CD4-positive, alpha-beta T cell treated with Interleukin-1 beta for 1 hour (primary cell): ENCODE data around the gene TMEM132C.

Experiments
- DNase-seq, 2 donors: peaks; one replicate each; pipeline ENCODE4 v3.0.0-alpha.2; 2020 to 2022

Gene TMEM132C

GRCh38 chr12:128290938-128291337 lies 24.0 kb downstream of the TMEM132C start:
- no peak for DNase-seq

GRCh38 chr12:128298091-128298748 lies 31.2 kb downstream of the TMEM132C start:
- DNase-seq = no peak

DNA sequence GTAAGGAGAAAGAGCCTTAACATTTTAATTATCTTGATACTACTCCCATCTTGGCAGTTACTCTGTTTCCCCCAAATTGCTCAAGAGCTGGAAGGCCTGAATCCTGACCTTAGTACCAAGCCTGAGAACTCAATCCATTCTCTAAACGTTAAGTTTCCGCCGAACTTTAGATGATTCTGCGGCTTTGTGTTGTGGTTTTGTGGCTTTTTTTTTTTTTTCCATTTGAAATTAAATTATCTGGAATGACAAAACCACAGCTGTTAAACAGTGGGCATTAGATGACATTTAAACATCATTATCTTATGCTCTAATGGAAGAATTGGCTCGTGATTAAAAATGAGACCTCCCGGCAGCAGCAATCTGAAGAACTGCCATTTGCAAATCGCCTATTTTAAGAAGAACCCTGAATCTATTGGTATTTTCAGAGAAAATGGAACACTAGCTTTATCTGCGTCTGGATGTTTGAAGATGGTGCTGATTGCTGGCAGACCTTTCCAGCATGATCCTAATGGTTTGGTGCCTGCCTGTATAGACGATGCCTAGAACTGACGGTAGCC lies 38.4 kb downstream of the TMEM132C start:
- no peak for DNase-seq

- DNase-seq = no peak
These were observed 40.8 kb downstream of the TMEM132C start for GRCh38 chr12:128307791-128308190.

DNA sequence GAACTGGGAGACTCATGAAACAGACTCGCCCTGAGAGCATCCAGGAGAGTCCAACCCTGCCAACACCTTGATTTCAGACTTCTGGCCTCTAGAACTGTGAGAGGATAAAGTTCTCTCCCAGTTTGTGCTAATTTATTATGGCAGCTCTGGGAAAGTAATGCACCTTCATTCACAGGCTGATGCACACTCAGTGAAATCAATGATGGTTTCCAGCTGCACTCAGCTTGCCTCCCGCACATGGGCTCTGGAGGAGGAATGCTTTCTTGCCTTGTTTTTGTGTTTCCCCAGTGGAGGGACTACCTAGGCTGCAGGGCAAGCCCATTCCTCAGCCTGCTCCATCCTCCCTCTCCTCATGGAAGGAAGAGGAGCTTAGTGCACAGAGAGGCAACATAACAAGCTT lies 45.7 kb downstream of the TMEM132C start:
- DNase-seq = no peak

GRCh38 chr12:128313931-128314330 lies 47.0 kb downstream of the TMEM132C start:
- DNase-seq = no peak

DNA sequence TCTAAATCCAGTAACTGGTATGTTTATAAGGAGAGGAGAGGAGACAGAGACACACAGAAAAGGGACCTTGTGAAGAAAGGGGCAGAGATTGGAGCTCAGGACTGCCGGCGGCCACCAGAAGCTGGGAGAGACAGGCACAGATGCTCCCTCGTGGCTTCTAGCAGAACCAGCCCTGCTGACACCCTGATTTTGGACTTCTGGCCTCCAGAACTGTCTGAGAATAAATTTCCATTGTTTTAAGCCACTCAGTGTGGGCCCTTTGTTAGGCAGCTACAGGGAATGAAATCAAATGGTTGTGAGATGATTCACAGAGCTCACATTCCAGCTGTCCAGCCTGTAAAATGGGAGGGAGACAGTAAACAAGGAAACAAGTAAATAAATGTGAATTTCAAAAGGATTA lies 47.6 kb downstream of the TMEM132C start:
- no peak for DNase-seq

- no peak for DNase-seq
These were observed 49.1 kb downstream of the TMEM132C start for GRCh38 chr12:128316078-128316477.

DNA sequence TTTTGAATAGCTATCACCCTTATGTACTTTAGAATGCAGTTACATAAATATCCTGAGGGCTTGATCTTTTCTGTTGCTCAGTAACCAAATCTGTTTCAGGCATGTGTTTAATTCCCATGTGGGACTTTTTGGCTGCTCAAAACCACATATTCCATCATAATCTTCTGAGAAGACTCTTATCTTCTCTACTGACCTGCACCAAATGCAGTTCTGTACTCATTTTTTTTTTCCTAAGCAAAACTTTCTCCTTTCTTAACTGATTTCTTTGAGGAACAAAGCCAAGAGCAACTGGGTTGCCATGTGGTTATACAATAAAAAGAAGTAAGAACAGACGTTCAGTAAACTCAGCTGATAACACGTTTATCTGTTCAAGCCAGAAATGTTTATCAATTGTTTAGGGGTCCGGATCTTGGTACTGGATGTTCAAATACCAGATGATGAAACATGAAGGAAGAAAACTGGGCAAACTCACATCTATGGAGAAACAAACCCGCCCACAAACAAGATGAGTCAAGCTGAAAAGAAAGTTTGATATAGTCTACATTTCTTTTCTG lies 50.1 kb downstream of the TMEM132C start:
- DNase-seq = no peak

DNA sequence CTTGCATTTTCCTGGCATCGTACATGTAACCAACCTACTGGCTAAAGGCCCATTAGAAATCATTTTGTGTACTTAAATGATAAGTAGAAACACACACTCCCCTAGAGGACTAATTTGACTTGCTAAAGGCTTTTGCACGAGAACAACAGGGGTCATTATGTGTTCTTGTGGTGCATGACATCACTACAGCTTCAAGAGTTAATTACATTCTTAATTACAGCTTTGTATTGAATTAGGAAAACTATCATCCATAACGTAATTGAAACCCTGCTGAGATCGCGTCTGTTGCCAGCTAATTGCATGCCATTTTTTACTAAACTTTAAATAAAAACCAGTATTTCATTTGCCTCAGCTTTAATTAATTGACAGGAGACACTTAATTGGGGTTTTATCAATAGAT lies 51.4 kb downstream of the TMEM132C start:
- no peak for DNase-seq

DNA sequence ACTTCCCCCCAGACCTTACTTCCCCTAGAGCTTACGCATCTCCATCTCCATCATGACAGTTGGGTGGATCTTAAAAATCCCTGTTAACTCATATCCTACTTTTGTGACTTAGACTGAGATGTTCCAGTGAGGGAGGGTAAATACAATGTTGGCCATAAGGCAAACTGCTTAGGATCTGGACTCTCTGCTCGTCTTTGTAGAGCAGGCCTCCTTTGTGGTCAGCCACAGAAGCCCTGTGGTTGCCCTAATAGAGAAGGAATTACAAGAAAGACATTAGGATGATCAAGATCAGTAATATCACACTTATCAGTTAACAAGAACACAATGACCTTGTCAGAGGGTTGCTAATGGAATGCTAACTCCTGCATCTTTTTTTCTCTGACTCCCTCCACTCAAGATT lies 52.0 kb downstream of the TMEM132C start:
- no peak for DNase-seq

GRCh38 chr12:128322341-128322740 lies 55.4 kb downstream of the TMEM132C start:
- DNase-seq = no peak

GRCh38 chr12:128323145-128323920 lies 56.4 kb downstream of the TMEM132C start:
- no peak for DNase-seq

DNA sequence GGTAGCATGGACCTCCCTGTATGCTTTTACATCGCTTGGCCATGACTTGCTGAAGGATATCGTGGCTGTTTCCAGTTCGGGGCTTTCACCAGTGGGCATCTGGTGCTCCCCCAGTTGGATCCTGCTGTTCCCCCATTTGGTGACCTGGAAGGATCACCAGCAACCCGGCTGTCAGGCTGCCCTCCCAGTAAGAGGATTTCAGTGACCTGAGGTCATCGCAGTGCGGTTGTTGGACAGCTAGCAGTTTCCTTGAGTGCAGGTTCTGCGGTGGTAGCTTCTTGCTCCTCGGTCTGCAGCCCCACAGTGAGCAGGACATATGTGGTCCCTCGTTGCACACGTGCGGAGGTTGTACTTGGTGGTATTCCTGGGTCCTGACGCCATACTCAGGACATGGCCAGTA lies 58.7 kb downstream of the TMEM132C start:
- DNase-seq = no peak

DNA sequence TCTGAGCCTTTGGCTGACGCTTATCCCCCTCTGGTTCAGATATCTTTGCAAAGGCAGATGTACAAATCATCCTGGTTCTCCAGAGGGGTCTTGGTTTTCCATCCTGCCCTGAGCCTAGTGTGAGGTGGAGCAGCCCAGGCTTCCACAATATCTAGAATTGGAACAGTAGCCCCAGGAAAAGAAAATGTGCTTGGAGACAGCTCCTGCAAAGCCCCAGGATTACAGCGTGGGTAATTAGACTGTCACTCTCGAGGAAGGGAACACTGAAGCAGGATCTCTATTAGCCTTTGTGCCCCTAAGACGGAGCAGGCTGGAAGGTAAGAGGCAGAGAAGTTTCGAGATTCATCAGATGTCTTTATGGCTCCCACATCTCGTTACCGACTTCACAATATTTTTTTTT lies 59.4 kb downstream of the TMEM132C start:
- DNase-seq = no peak

DNA sequence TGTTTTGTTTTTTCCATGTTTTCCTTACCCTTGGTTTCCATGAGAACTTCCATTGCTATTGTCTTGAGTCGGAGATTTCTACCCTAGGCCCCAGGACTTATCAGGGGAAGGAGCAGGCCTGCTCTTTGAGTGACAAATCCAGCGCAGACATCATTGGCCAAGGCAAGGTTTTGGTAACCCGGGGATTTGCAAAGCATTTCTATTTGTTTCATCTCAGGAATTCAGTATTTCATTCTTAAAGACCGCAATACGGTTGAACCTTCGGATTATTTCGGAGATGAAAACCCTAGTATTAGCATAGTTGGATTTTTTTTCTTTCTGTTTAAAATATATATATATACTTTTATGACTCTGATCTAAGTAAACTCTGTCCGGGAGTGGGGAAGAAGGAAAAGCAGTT lies 62.0 kb downstream of the TMEM132C start:
- DNase-seq = no peak

DNA sequence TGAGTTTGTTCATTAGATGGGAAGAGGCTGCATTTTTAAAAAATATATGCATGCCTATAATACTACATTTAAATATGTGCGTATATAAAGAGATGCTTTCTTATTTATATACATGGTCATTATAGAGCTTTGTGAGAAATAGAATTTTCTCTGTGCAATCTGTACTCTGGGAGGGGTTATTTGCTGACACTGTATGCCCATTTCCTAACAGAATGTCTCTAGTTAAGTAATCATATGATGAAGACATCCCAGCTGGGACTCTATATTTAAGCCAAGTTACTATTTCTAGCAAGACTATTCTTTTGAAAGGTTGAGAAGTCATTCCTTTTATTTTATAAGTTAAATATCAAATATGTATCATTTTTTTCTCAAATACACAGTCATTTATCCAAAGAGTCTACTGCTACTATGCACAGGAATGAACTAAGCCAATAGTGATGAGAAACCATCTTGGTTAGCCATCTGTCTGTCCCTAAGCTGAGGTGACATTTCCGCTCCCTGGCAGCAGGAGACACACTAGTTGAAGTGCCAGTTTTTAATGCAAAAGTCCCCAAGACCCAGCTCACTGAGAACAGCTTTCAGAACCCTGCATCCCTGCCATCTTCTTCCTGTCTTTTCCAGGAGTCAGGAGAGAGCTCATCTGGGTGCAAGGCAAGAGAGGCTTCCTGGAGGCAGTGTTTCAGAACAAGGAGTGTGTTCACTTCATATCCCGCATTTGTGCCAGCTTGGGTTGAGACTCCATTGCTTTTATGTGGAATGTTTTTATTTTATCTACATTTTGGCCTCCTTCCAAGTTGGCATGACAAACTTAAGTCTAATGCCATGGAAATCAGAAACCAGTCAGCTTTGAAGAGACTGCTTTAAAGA lies 69.5 kb downstream of the TMEM132C start:
- no peak for DNase-seq

- no peak for DNase-seq
These were observed 70.0 kb downstream of the TMEM132C start for GRCh38 chr12:128337071-128337345.

GRCh38 chr12:128337431-128338170 lies 70.6 kb downstream of the TMEM132C start:
- DNase-seq = no peak

DNA sequence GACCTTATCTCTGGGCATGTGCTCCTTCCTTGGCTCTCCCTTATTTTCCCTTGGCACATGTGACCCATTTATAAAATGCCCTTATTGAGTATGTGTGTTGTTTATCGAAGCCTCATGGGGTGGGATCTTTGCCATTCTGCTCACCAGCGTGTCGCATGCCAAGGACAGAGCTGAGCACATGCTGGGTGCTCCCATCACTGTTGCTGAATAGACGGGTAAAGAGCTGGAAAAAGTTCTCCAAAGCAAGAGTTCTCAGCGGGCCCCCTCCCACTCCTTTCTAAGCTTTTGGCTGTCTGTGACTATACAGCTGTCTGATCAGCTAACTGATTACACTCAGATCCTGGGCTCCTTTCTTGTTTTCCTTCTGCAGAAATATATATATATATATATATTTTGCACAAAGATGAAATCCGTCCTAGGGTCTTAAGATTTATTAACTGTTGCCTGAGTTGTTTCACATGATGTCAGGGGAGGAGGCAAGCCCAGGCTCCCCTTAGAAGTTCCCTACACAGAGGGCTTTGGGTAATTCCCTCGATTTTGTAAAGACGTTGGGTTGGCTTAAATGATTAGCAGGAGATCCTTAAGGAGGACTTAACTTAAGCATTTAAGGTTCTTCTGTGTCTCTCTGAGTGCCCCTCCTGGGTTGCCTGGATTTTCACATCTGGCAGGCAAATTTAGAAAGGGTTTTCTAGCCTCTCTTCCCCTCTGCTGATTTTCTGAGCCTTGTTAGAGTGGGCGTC lies 71.6 kb downstream of the TMEM132C start:
- no peak for DNase-seq

DNA sequence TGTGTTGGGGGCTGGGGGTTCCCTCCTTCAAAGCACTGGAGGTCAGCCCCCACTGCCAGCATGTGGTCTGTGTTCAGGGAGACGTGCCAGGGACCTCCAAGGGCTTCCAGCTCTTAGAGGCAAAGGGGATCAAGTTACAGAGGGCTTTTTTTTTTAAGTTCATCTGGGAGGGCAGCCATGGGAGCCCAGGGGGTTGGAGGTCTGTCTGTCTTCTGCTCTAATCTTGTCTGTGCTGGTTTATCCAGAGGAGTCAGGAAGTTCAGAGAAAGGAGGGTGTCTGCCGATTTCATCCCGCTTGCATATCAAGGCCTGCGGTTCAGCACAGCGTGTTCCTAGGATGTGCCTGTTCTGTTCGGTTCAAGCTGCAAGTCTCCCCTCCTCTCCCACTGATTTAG lies 72.2 kb downstream of the TMEM132C start:
- DNase-seq = no peak

- no peak for DNase-seq
These were observed 72.7 kb downstream of the TMEM132C start for GRCh38 chr12:128339631-128340030.
